WI38 (cell line): ENCODE data around the gene FOXO1.

Source experiments
- H3K4me3 ChIP-seq: 2 replicates; pipeline ENCODE4 v1.5.1; 2011; ENCODE audit warnings: low read depth, mild to moderate bottlenecking, control low read depth, low read length
- CTCF ChIP-seq: IDR thresholded peaks from 2 replicates; pipeline ENCODE4 v1.5.1; 2012; ENCODE audit warnings: low read depth, mild to moderate bottlenecking, control low read depth, low read length

The FOXO1 gene

GRCh38 chr13:40565282-40566148, 100.9 kb downstream of the FOXO1 start:
- no peak for TF ChIP-seq CTCF
- no peak overlapping the region for H3K4me3 ChIP-seq

GRCh38 chr13:40564342-40565001, 102.0 kb downstream of the FOXO1 start:
- no peak overlapping the region for H3K4me3 ChIP-seq
- TF ChIP-seq CTCF, result no peak

GRCh38 chr13:40563350-40564125, 102.9 kb downstream of the FOXO1 start:
- TF ChIP-seq CTCF, result no peak

GRCh38 chr13:40562975-40563349, 103.5 kb downstream of the FOXO1 start:
- H3K4me3 ChIP-seq, result no peak overlapping the region
- TF ChIP-seq CTCF, result no peak

More at GRCh38 chr13:40563350-40564125, 102.9 kb downstream of the FOXO1 start:
- no peak overlapping the region for H3K4me3 ChIP-seq

- TF ChIP-seq CTCF, result no peak
- H3K4me3 ChIP-seq, result no peak overlapping the region
These were observed 106.5 kb downstream of the FOXO1 start for GRCh38 chr13:40559915-40560314.

GRCh38 chr13:40558656-40559055, 107.8 kb downstream of the FOXO1 start:
- no peak overlapping the region for H3K4me3 ChIP-seq
- no peak for TF ChIP-seq CTCF
